Measurements from ENCODE around the gene FAHD2A. TPM values are rescaled to one million over a fixed set of nuclear protein-coding genes. Genes with fewer than 3 reads are reported as not detected.
A peak's percentile ranks its signal among the peaks of the same experiment; 100 is the strongest.
"Not testable (repeated sequence)": the region's sequence is repeated elsewhere in the genome, so short reads cannot be mapped to it uniquely, and the experiment has no call there.

Gene FAHD2A
- total RNA-seq, 1 donor from 2014 or later, result 40.4 TPM

DNA sequence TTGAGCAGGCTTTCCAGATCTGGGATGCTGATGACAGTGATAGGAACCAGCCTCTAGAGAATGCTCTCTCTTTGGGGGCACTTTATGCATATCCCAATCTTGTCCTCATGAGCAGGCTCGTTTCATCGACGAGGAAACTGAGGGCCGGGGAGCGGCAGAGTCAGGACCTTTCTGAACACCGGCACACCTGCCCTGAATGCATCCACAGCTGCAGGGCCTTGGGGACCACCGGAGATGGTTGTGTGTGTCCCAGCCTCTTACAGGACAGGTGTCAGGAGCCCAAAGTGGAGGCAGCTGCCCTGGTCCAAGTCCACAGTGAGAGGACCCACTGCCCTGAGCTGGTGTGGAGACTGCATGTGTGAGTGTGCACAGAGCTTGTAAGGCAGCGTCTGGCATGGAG is 47.6 kb upstream of the FAHD2A start:
- TF ChIP-seq, protein P1, sequence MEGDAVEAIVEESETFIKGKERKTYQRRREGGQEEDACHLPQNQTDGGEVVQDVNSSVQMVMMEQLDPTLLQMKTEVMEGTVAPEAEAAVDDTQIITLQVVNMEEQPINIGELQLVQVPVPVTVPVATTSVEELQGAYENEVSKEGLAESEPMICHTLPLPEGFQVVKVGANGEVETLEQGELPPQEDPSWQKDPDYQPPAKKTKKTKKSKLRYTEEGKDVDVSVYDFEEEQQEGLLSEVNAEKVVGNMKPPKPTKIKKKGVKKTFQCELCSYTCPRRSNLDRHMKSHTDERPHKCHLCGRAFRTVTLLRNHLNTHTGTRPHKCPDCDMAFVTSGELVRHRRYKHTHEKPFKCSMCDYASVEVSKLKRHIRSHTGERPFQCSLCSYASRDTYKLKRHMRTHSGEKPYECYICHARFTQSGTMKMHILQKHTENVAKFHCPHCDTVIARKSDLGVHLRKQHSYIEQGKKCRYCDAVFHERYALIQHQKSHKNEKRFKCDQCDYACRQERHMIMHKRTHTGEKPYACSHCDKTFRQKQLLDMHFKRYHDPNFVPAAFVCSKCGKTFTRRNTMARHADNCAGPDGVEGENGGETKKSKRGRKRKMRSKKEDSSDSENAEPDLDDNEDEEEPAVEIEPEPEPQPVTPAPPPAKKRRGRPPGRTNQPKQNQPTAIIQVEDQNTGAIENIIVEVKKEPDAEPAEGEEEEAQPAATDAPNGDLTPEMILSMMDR (IDR thresholded peaks at IDR 0.05), result no peak
- peaks cover 5% of the 10 kb centered on the region for H3K9me3 Mint-ChIP-seq (ENCODE audit: unreplicated experiment)
- H3K27me3 Mint-ChIP-seq (ENCODE audit: unreplicated experiment), result no peaks in the 10 kb centered on the region
- H3K36me3 Mint-ChIP-seq (ENCODE audit: unreplicated experiment), result no peaks in the 10 kb centered on the region
- DNase-seq (ENCODE audit: extremely low spot score, unreplicated experiment), result peak; percentile 83
- peaks cover 4% of the 10 kb centered on the region for H3K4me1 Mint-ChIP-seq (ENCODE audit: unreplicated experiment)
- H3K27ac Mint-ChIP-seq (ENCODE audit: unreplicated experiment), result no peak overlapping the region
- H3K4me3 Mint-ChIP-seq (ENCODE audit: unreplicated experiment), result no peak overlapping the region

- not testable (repeated sequence) for H3K4me3 Mint-ChIP-seq (ENCODE audit: unreplicated experiment); H3K27ac Mint-ChIP-seq (ENCODE audit: unreplicated experiment); H3K9me3 Mint-ChIP-seq (ENCODE audit: unreplicated experiment); H3K4me1 Mint-ChIP-seq (ENCODE audit: unreplicated experiment); H3K27me3 Mint-ChIP-seq (ENCODE audit: unreplicated experiment); H3K36me3 Mint-ChIP-seq (ENCODE audit: unreplicated experiment); DNase-seq (ENCODE audit: extremely low spot score, unreplicated experiment)
These were observed 47.0 kb upstream of the FAHD2A start for GRCh38 chr2:95355486-95355885.

GRCh38 chr2:95356821-95357700 is 45.4 kb upstream of the FAHD2A start:
- Mint-ChIP-seq H3K4me3 (ENCODE audit: unreplicated experiment) (no peak overlapping the region), H3K4me1 (ENCODE audit: unreplicated experiment) (peaks cover 4% of the 10 kb centered on the region), H3K27me3 (ENCODE audit: unreplicated experiment) (peaks cover 9% of the 10 kb centered on the region), H3K36me3 (ENCODE audit: unreplicated experiment) (no peaks in the 10 kb centered on the region), H3K27ac (ENCODE audit: unreplicated experiment) (no peak overlapping the region), H3K9me3 (ENCODE audit: unreplicated experiment) (peaks cover 5% of the 10 kb centered on the region)
- TF ChIP-seq, protein P1 (IDR thresholded peaks at IDR 0.05), result no peak
- peak; percentile 70 for DNase-seq (ENCODE audit: extremely low spot score, unreplicated experiment)

GRCh38 chr2:95357717-95358280 is 44.7 kb upstream of the FAHD2A start:
- peaks cover 10% of the 10 kb centered on the region for H3K27me3 Mint-ChIP-seq (ENCODE audit: unreplicated experiment)
- peaks cover 5% of the 10 kb centered on the region for H3K9me3 Mint-ChIP-seq (ENCODE audit: unreplicated experiment)
- H3K4me1 Mint-ChIP-seq (ENCODE audit: unreplicated experiment), result peaks cover 4% of the 10 kb centered on the region

GRCh38 chr2:95359031-95359430 is 43.5 kb upstream of the FAHD2A start:
- no peaks in the 10 kb centered on the region for H3K36me3 Mint-ChIP-seq (ENCODE audit: unreplicated experiment)
- H3K9me3 Mint-ChIP-seq (ENCODE audit: unreplicated experiment), result peaks cover 5% of the 10 kb centered on the region
- peaks cover 4% of the 10 kb centered on the region for H3K4me1 Mint-ChIP-seq (ENCODE audit: unreplicated experiment)
- no peak overlapping the region for H3K27ac Mint-ChIP-seq (ENCODE audit: unreplicated experiment)
- H3K4me3 Mint-ChIP-seq (ENCODE audit: unreplicated experiment), result no peak overlapping the region
- TF ChIP-seq, protein P1 (IDR thresholded peaks at IDR 0.05), result no peak
- DNase-seq (ENCODE audit: extremely low spot score, unreplicated experiment), result no peak
- peaks cover 18% of the 10 kb centered on the region for H3K27me3 Mint-ChIP-seq (ENCODE audit: unreplicated experiment)

More at GRCh38 chr2:95357717-95358280, 44.7 kb upstream of the FAHD2A start:
- H3K27ac Mint-ChIP-seq (ENCODE audit: unreplicated experiment), result no peak overlapping the region
- H3K36me3 Mint-ChIP-seq (ENCODE audit: unreplicated experiment), result no peaks in the 10 kb centered on the region
- TF ChIP-seq, protein P1 (IDR thresholded peaks at IDR 0.05), result no peak
- no peak overlapping the region for H3K4me3 Mint-ChIP-seq (ENCODE audit: unreplicated experiment)
- peak; percentile 60 for DNase-seq (ENCODE audit: extremely low spot score, unreplicated experiment)

All from osteocyte (in vitro differentiated cells).